Esophagus muscularis mucosa (tissue), 4 donors: ENCODE results near the gene PDSS2. TPM values are rescaled to one million over a fixed set of nuclear protein-coding genes. Genes with fewer than 3 reads are reported as not detected.

Experiments used
- DNase-seq: peaks from one replicate; pipeline ENCODE4 v3.0.0-alpha.2; 2017; ENCODE audit errors: extremely low spot score
- H3K27ac ChIP-seq, 4 donors: fragments of 200-600 bp; sonication (generic); replicated peaks in 1 of 4; 1 replicate in 3 of 4; 2 replicates in 1 of 4; pipeline ENCODE4 v1.5.1; 2016 to 2019; ENCODE audit warnings: mild to moderate bottlenecking in 1 of 4
- H3K27me3 ChIP-seq, 4 donors: fragments of 200-600 bp; sonication (generic); one replicate each; pipeline versions ENCODE4 v1.5.1 to v1.6.0; 2016 to 2019
- H3K36me3 ChIP-seq, 4 donors: fragments of 200-600 bp; sonication (generic); one replicate each; pipeline ENCODE4 v1.5.1; 2016 to 2019
- H3K4me1 ChIP-seq, 4 donors: fragments of 200-600 bp; sonication (generic); one replicate each; pipeline ENCODE4 v1.5.1; 2016 to 2019
- H3K4me3 ChIP-seq, 4 donors: fragments of 200-600 bp; sonication (generic); 1 replicate in 2 of 4; 2 replicates in 2 of 4; pipeline ENCODE4 v1.5.1; 2016 to 2019; ENCODE audit warnings: mild to moderate bottlenecking in 4 of 4, moderate library complexity in 1 of 4
- H3K9me3 ChIP-seq, 4 donors: fragments of 200-600 bp; sonication (generic); 1 replicate in 3 of 4; 2 replicates in 1 of 4; pipeline ENCODE4 v1.5.1; 2016 to 2019
- EP300 ChIP-seq: sonication (generic); formaldehyde crosslinking; IDR thresholded peaks from one replicate; pipeline ENCODE4 v1.6.1; 2017; ENCODE audit warnings: antibody characterized with exemption
- POLR2A ChIP-seq: fragments of 450-650 bp; IDR thresholded peaks from one replicate; pipeline ENCODE4 v1.6.1; 2017; ENCODE audit warnings: antibody characterized with exemption, moderate library complexity, mild to moderate bottlenecking, low read depth
- POLR2AphosphoS5 ChIP-seq, 2 donors: sonication (generic); formaldehyde crosslinking; IDR thresholded peaks; one replicate each; pipeline ENCODE4 v1.6.1; 2017; ENCODE audit warnings: antibody characterized with exemption in 2 of 2
- WGBS: methylation state at CpG from one replicate; pipeline ENCODE4 v1.1.5; 2018; 5-methylcytosine and 5-hydroxymethylcytosine counted together
- intact Hi-C: fragments of 100-400 bp; cut with DNase I; formaldehyde crosslinking; loops from one replicate; pipeline ENCODE4 v1.15.1; 2023
- total RNA-seq, 4 donors: library from RNA; depleted of rRNA; stranded (reverse); fragments of >200 nt; gene quantifications; one replicate each; pipeline versions ENCODE4 v1.1.0 to v1.2.1, GENCODE V29; 2016
- TF ChIP-seq, protein P1 (sequence below), 3 experiments: fragments of 200-600 bp in 2 of 3; fragments of 450-650 bp in 1 of 3; sonication (generic) in 2 of 3; IDR thresholded peaks; one replicate each; pipeline ENCODE4 v1.5.1; 2017 to 2019; ENCODE audit warnings: antibody characterized with exemption in 3 of 3, mild to moderate bottlenecking in 2 of 3, moderate library complexity in 1 of 3

PDSS2 gene, protein sequence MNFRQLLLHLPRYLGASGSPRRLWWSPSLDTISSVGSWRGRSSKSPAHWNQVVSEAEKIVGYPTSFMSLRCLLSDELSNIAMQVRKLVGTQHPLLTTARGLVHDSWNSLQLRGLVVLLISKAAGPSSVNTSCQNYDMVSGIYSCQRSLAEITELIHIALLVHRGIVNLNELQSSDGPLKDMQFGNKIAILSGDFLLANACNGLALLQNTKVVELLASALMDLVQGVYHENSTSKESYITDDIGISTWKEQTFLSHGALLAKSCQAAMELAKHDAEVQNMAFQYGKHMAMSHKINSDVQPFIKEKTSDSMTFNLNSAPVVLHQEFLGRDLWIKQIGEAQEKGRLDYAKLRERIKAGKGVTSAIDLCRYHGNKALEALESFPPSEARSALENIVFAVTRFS
- 10 to 100 TPM in 1 of 4 donors, 1 to 10 TPM in 3; 6.6 to 10.8 (median 8.7) TPM for total RNA-seq

DNA sequence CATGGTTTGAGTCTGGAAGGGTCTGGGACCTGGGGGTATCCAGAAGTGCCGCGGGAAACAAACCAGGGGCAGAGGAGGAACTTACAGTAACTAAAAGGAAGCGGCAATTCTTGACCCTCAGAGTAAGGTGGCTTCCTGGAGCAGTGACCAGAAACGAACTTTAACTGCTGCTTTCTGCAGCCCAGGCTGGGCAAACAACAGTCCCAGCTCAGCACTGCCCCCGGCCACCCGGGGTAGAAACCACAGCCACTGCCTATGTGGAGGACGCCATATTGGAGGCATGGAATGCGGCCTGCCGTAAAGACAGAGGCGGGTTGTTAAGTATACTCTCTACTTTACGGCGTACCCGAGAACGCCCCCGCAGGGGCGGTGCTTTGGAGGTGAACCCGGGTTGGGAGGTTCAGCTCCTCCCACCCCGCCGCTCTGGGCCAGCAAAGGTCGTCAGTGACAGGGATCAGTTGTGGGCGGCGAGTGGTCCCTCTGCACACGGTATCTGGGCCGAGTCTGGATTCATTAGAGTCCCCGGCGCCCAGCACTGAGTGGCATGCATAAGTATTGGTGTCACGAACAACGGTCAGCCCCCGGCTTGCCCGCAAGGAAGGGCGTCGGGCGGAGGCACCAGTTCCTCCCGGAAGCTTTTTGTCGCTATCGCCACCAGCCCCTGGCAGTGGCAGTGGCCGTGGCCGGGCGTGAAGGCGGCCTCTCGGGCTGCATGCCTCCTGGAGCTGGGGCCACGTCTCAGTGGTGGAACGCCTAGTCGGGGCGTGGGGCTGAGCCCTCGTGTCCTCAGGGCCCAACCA, at the start of gene PDSS2:
TSS of gene PDSS2 (minus strand) at position 282 of the 800 bp plus-strand sequence. CDS start at position 3, 279 bp downstream.
- H3K27ac ChIP-seq = peak within 1 kb of the TSS; percentile 80 to 89 (median 87)
- H3K36me3 ChIP-seq = peaks cover 0 to 6% (median 0%) of the 10 kb centered on the region in 4 donors
- DNase-seq = peak; percentile 97
- H3K27me3 ChIP-seq = no peaks in the 10 kb centered on the region
- peaks cover 8 to 24% (median 20%) of the 10 kb centered on the region in 4 donors for H3K4me1 ChIP-seq
- peak within 1 kb of the TSS; percentile 69 to 84 (median 70) for H3K4me3 ChIP-seq
- intact Hi-C loops = loop anchor here (10.0 kb wide), 1 partner anchor 195 kb away; no protein-coding TSS in a partner anchor
- WGBS = 0% methylated on average over 4 of the region's 46 CpGs
- H3K9me3 ChIP-seq = no peaks in the 10 kb centered on the region
- TF ChIP-seq, protein P1, sequence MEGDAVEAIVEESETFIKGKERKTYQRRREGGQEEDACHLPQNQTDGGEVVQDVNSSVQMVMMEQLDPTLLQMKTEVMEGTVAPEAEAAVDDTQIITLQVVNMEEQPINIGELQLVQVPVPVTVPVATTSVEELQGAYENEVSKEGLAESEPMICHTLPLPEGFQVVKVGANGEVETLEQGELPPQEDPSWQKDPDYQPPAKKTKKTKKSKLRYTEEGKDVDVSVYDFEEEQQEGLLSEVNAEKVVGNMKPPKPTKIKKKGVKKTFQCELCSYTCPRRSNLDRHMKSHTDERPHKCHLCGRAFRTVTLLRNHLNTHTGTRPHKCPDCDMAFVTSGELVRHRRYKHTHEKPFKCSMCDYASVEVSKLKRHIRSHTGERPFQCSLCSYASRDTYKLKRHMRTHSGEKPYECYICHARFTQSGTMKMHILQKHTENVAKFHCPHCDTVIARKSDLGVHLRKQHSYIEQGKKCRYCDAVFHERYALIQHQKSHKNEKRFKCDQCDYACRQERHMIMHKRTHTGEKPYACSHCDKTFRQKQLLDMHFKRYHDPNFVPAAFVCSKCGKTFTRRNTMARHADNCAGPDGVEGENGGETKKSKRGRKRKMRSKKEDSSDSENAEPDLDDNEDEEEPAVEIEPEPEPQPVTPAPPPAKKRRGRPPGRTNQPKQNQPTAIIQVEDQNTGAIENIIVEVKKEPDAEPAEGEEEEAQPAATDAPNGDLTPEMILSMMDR (IDR thresholded peaks at IDR 0.05) = peak; percentile 11 to 50 (median 22)
- TF ChIP-seq POLR2AphosphoS5 (IDR thresholded peaks at IDR 0.05) = peak; percentile 85 to 90
- peak; percentile 43 for TF ChIP-seq POLR2A
- no peak for TF ChIP-seq EP300

DNA sequence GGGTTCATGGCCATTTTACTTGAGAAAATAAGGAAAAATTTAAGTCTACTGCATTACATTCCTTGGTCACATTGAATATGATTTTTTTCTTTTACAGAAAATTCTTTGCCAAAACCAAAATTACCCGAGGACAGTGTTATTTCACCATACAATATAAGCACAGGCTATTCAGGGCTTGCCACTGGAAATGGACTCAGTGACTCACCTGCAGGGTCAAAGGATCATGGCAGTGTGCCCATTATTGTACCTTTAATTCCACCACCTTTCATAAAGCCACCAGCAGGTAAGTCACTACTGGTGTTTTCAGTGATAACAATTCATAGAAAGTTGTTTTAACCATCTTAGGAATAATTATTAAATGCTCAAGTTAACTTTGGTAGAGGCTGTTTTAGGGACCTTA, 46.8 kb upstream of the PDSS2 start:
- DNase-seq = no peak
- intact Hi-C loops = no loop called here
- TF ChIP-seq POLR2AphosphoS5 (IDR thresholded peaks at IDR 0.05) = no peak
- TF ChIP-seq, protein P1 (IDR thresholded peaks at IDR 0.05) = no peak
- no peak for TF ChIP-seq POLR2A
- no peak for TF ChIP-seq EP300
- WGBS = 88% methylated on average over 1 of the region's 1 CpG
- H3K4me3 ChIP-seq = no peak overlapping the region
- H3K9me3 ChIP-seq = no peaks in the 10 kb centered on the region
- peaks cover 0 to 32% (median 2%) of the 10 kb centered on the region in 4 donors for H3K4me1 ChIP-seq
- peaks cover 0 to 18% (median 0%) of the 10 kb centered on the region in 4 donors for H3K36me3 ChIP-seq
- no peaks in the 10 kb centered on the region for H3K27me3 ChIP-seq
- no peak overlapping the region for H3K27ac ChIP-seq

DNA sequence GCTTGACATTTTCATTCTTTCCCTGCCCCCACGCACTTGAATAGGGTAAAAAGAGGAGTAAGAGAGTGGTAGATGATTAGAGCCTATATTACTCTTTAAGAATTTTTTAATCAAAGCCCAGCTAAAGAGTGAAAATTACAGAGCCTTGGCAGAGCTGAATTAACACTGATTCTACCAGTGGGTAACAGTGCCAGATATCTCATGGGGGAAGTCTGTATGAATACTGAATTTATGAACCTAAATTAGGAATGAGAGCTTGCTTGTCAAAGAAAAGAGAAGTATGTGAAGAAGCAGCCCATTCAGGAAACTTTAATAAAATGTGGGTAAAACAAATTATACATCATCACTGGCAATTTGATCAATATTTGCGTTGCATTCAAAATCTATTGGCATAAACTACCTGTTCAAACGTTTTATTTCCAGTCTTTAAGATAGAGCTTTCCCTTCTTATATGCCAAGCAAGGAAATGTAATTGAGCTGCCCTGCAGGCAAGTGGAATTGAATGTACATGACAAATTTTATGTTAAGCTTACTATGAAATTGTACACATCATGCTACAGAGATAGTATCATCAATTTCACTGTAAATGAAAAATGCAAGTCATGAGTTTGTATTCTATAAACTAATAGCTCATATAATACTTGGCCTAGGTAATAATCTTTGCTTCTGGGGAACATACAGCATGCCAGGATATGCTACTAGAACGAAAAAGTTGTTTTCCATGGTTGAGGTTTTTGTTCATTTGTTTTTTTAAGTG, 45.1 kb upstream of the PDSS2 start:
- no peaks in the 10 kb centered on the region for H3K27me3 ChIP-seq
- no peak overlapping the region for H3K27ac ChIP-seq
- intact Hi-C loops = no loop called here
- no peaks in the 10 kb centered on the region for H3K9me3 ChIP-seq
- 83% methylated on average over 4 of the region's 4 CpGs for WGBS
- no peak overlapping the region for H3K4me3 ChIP-seq
- TF ChIP-seq, protein P1 (IDR thresholded peaks at IDR 0.05) = no peak
- TF ChIP-seq EP300 (no peak), POLR2AphosphoS5 (IDR thresholded peaks at IDR 0.05) (no peak), POLR2A (no peak)
- peaks cover 5 to 27% (median 6%) of the 10 kb centered on the region in 4 donors for H3K4me1 ChIP-seq
- DNase-seq = no peak
- peaks cover 0 to 18% (median 0%) of the 10 kb centered on the region in 4 donors for H3K36me3 ChIP-seq

DNA sequence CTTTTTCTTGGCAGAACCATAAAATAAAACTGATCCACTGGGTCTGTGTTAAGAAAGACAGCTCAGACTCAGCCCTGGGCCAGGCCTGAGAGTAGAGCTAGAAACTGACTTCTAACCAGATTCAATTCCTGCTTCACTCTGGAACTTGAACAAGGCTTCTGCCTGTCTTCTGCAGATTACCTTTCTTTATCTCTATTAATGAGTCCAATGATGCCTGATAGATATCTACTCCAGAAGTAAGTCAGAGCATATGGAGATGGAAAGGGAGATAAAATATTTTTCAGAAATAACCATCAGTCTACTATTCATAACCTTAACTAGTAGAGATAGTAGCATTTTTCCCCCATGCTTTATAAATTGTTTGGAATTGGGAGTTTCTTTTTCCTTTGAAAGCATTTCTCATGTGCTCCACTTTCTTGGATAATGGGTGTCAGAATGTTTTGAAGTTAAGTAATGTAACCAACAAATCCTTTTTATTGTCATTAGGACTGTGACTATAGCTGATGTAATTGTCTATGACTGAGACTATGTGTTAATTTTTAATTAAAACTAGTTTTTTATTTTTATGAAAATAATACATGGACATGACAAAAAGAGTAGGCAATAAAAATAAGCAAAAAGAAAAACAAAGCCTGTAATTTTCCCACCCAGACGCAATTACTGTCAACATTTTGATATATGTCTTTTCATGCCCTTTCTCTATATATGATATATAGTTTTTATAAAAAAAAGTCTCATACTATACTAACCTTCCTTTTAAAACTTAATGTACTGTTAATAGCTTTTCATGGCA, 37.7 kb upstream of the PDSS2 start:
- intact Hi-C loops = no loop called here
- H3K27ac ChIP-seq = peak overlapping the region; percentile 87 to 92 (median 90)
- H3K9me3 ChIP-seq = no peaks in the 10 kb centered on the region
- H3K4me1 ChIP-seq = peaks cover 38 to 84% (median 74%) of the 10 kb centered on the region in 4 donors
- TF ChIP-seq EP300 = no peak
- no peak for TF ChIP-seq POLR2A
- TF ChIP-seq, protein P1 (IDR thresholded peaks at IDR 0.05) = no peak
- no peak for TF ChIP-seq POLR2AphosphoS5 (IDR thresholded peaks at IDR 0.05)
- no peak for DNase-seq
- H3K27me3 ChIP-seq = no peaks in the 10 kb centered on the region
- no peak overlapping the region for H3K4me3 ChIP-seq
- no peaks in the 10 kb centered on the region for H3K36me3 ChIP-seq
- WGBS = 89% methylated on average over 1 of the region's 1 CpG
